ENCODE results near the gene CHAT. TPM values are rescaled to one million over a fixed set of nuclear protein-coding genes. Genes with fewer than 3 reads are reported as not detected.

CHAT gene
- total and polyA plus RNA-seq, 10 donors, result not detected

- intact Hi-C loops (cut with DNase I; ENCODE audit: low total_unique reads), result no loop called here
- Histone ChIP-seq H3K4me1 (no peaks in the 10 kb centered on the region), H3K9me3 (peaks cover 0 to 23% (median 22%) of the 10 kb centered on the region in 8 donors), H3K27me3 (replicated peaks in 1 of 7) (peaks cover 0 to 56% (median 0%) of the 10 kb centered on the region in 7 donors), H3K36me3 (no peaks in the 10 kb centered on the region), H3K4me3 (no peak overlapping the region), H3K27ac (no peak overlapping the region)
- 71 to 77% (median 74%) methylated on average over 15 to 18 of the region's 18 CpGs for WGBS, 5 donors
- TF ChIP-seq, protein P1, sequence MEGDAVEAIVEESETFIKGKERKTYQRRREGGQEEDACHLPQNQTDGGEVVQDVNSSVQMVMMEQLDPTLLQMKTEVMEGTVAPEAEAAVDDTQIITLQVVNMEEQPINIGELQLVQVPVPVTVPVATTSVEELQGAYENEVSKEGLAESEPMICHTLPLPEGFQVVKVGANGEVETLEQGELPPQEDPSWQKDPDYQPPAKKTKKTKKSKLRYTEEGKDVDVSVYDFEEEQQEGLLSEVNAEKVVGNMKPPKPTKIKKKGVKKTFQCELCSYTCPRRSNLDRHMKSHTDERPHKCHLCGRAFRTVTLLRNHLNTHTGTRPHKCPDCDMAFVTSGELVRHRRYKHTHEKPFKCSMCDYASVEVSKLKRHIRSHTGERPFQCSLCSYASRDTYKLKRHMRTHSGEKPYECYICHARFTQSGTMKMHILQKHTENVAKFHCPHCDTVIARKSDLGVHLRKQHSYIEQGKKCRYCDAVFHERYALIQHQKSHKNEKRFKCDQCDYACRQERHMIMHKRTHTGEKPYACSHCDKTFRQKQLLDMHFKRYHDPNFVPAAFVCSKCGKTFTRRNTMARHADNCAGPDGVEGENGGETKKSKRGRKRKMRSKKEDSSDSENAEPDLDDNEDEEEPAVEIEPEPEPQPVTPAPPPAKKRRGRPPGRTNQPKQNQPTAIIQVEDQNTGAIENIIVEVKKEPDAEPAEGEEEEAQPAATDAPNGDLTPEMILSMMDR (IDR thresholded peaks at IDR 0.05 in 8 of 11, conservative IDR thresholded peaks at IDR 0.05 in 3 of 11), result no peak
- TF ChIP-seq POLR2A (IDR thresholded peaks at IDR 0.05), result no peak
- no peak for TF ChIP-seq POLR2AphosphoS5 (IDR thresholded peaks at IDR 0.05)
- no peak for DNase-seq
These were observed 41.3 kb downstream of the CHAT start for GRCh38 chr10:49655099-49655498.

- DNase-seq, result no peak
- H3K36me3 ChIP-seq, result no peaks in the 10 kb centered on the region
- 78 to 82% (median 80%) methylated on average over 9 of the region's 9 CpGs for WGBS, 5 donors
- peaks cover 0 to 27% (median 24%) of the 10 kb centered on the region in 8 donors for H3K9me3 ChIP-seq
- no peak overlapping the region for H3K4me3 ChIP-seq
- no peaks in the 10 kb centered on the region for H3K4me1 ChIP-seq
- no peak for TF ChIP-seq POLR2AphosphoS5 (IDR thresholded peaks at IDR 0.05)
- TF ChIP-seq, protein P1 (IDR thresholded peaks at IDR 0.05 in 8 of 11, conservative IDR thresholded peaks at IDR 0.05 in 3 of 11), result no peak
- TF ChIP-seq POLR2A (IDR thresholded peaks at IDR 0.05), result no peak
- intact Hi-C loops (cut with DNase I; ENCODE audit: low total_unique reads), result no loop called here
- H3K27me3 ChIP-seq (replicated peaks in 1 of 7), result peaks cover 0 to 45% (median 0%) of the 10 kb centered on the region in 7 donors
- no peak overlapping the region for H3K27ac ChIP-seq
These were observed 43.1 kb downstream of the CHAT start for GRCh38 chr10:49656845-49657493.

- no peak for DNase-seq
- Histone ChIP-seq H3K36me3 (no peaks in the 10 kb centered on the region), H3K27ac (no peak overlapping the region), H3K4me3 (no peak overlapping the region), H3K4me1 (no peaks in the 10 kb centered on the region), H3K9me3 (peaks cover 0 to 27% (median 24%) of the 10 kb centered on the region in 8 donors), H3K27me3 (replicated peaks in 1 of 7) (peaks cover 0 to 38% (median 0%) of the 10 kb centered on the region in 7 donors)
- TF ChIP-seq POLR2AphosphoS5 (IDR thresholded peaks at IDR 0.05), result no peak
- TF ChIP-seq, protein P1 (IDR thresholded peaks at IDR 0.05 in 8 of 11, conservative IDR thresholded peaks at IDR 0.05 in 3 of 11), result no peak
- TF ChIP-seq POLR2A (IDR thresholded peaks at IDR 0.05), result no peak
- 79 to 96% (median 94%) methylated on average over 1 of the region's 1 CpG for WGBS, 5 donors
- intact Hi-C loops (cut with DNase I; ENCODE audit: low total_unique reads), result no loop called here
These were observed 43.8 kb downstream of the CHAT start for GRCh38 chr10:49657606-49658005.

GRCh38 chr10:49661140-49661856 is 47.5 kb downstream of the CHAT start:
- no peak overlapping the region for H3K27ac ChIP-seq
- peaks cover 0 to 27% (median 24%) of the 10 kb centered on the region in 8 donors for H3K9me3 ChIP-seq
- H3K4me1 ChIP-seq, result no peaks in the 10 kb centered on the region
- TF ChIP-seq POLR2AphosphoS5 (IDR thresholded peaks at IDR 0.05), result no peak
- TF ChIP-seq, protein P1 (IDR thresholded peaks at IDR 0.05 in 8 of 11, conservative IDR thresholded peaks at IDR 0.05 in 3 of 11), result no peak
- no peak for TF ChIP-seq POLR2A (IDR thresholded peaks at IDR 0.05)
- H3K36me3 ChIP-seq, result no peaks in the 10 kb centered on the region
- 58 to 68% (median 63%) methylated on average over 8 of the region's 8 CpGs for WGBS, 5 donors
- DNase-seq, result no peak
- intact Hi-C loops (cut with DNase I; ENCODE audit: low total_unique reads), result no loop called here
- no peak overlapping the region for H3K4me3 ChIP-seq
- peaks cover 0 to 31% (median 0%) of the 10 kb centered on the region in 7 donors for H3K27me3 ChIP-seq (replicated peaks in 1 of 7)

Data from spleen (tissue), 11 donors.